Posterior vena cava (tissue), 2 donors: ENCODE measurements around the gene CSPG4. TPM values are rescaled to one million over a fixed set of nuclear protein-coding genes. Genes with fewer than 3 reads are reported as not detected.
A peak's percentile ranks its signal among the peaks of the same experiment; 100 is the strongest.
"Not testable (repeated sequence)": the region's sequence is repeated elsewhere in the genome, so short reads cannot be mapped to it uniquely, and the experiment has no call there.

Experiments used
- DNase-seq: peaks from one replicate; pipeline ENCODE4 v3.0.0-alpha.2; 2020; ENCODE audit warnings: low spot score
- intact Hi-C, 2 donors: fragments of 100-400 bp; cut with DNase I; formaldehyde crosslinking; loops; one replicate each; pipeline versions ENCODE4 v1.14.1 to v1.14.2; 2022 to 2023
- total RNA-seq, 2 donors: library from RNA; stranded (reverse); fragmentation: NEBNext Ultra II Directional; extraction: Animal tissue kit (Norgen Biotek cat#: 25700); gene quantifications; one replicate each; pipeline ENCODE4 v1.2.1, GENCODE V29; 2021
- donor health status: DM: yes; HTN: yes; CAD: no.
- donor health status: DM: yes; HTN: yes; CAD: no.

CSPG4 gene
- total RNA-seq, 2 donors from 2014 or later: 90.4 to 134 TPM

GRCh38 chr15:75680007-75680789 is 32.5 kb downstream of the CSPG4 start:
- DNase-seq: no peak
- intact Hi-C loops: loop anchor here (5.0 to 10.0 kb wide), 3 partner anchors 55 to 115 kb away; no protein-coding TSS in a partner anchor

- intact Hi-C loops: loop anchor here in 1 of 2 donors (10.0 kb wide), 1 partner anchor 54 kb away; the partner anchor contains the start of gene SNUPN
- not testable (repeated sequence) for DNase-seq
Observed at GRCh38 chr15:75678324-75678690, 34.3 kb downstream of the CSPG4 start.

GRCh38 chr15:75677465-75678323 is 35.0 kb downstream of the CSPG4 start:
- DNase-seq: no peak
- intact Hi-C loops: loop anchor here in 1 of 2 donors (10.0 kb wide), 1 partner anchor 53 kb away; the partner anchor contains the start of gene SNUPN

- DNase-seq: no peak
- intact Hi-C loops: loop anchor here in 1 of 2 donors (10.0 kb wide), 1 partner anchor 52 kb away; the partner anchor contains the start of gene SNUPN
Observed at GRCh38 chr15:75676688-75677464, 35.8 kb downstream of the CSPG4 start.

- intact Hi-C loops: loop anchor here in 1 of 2 donors (10.0 kb wide), 1 partner anchor 51 kb away; the partner anchor contains the start of gene SNUPN
- DNase-seq: no peak
Observed at GRCh38 chr15:75675579-75676404, 36.9 kb downstream of the CSPG4 start.

- DNase-seq: no peak
- intact Hi-C loops: loop anchor here in 1 of 2 donors (10.0 kb wide), 1 partner anchor 50 kb away; the partner anchor contains the start of gene SNUPN
Observed at GRCh38 chr15:75674366-75674765, 38.3 kb downstream of the CSPG4 start.

- DNase-seq: peak; percentile 96
- intact Hi-C loops: loop anchor here in 1 of 2 donors (10.0 kb wide), 1 partner anchor 49 kb away; the partner anchor contains the start of gene SNUPN
Observed at GRCh38 chr15:75673426-75674235, 39.0 kb downstream of the CSPG4 start.

GRCh38 chr15:75672646-75673425 is 39.8 kb downstream of the CSPG4 start:
- intact Hi-C loops: loop anchor here in 1 of 2 donors (10.0 kb wide), 1 partner anchor 48 kb away; the partner anchor contains the start of gene SNUPN
- no peak for DNase-seq

GRCh38 chr15:75671730-75672602 is 40.7 kb downstream of the CSPG4 start:
- DNase-seq: no peak
- intact Hi-C loops: loop anchor here in 1 of 2 donors (10.0 kb wide), 1 partner anchor 47 kb away; the partner anchor contains the start of gene SNUPN

GRCh38 chr15:75669879-75670212 is 42.8 kb downstream of the CSPG4 start:
- intact Hi-C loops: loop anchor here in 1 of 2 donors (10.0 kb wide), 1 partner anchor 45 kb away; the partner anchor contains the start of gene SNUPN
- DNase-seq: no peak

GRCh38 chr15:75669191-75669878 is 43.3 kb downstream of the CSPG4 start:
- DNase-seq: no peak
- intact Hi-C loops: no loop called here

GRCh38 chr15:75666823-75667501 is 45.7 kb downstream of the CSPG4 start:
- peak; percentile 94 for DNase-seq
- intact Hi-C loops: no loop called here

GRCh38 chr15:75663931-75664421 is 48.7 kb downstream of the CSPG4 start:
- intact Hi-C loops: no loop called here
- DNase-seq: no peak

- no peak for DNase-seq
- intact Hi-C loops: no loop called here
Observed at GRCh38 chr15:75662823-75663519, 49.7 kb downstream of the CSPG4 start.
